K562 (cell line): ENCODE results near the gene NUDT22. TPM values are rescaled to one million over a fixed set of nuclear protein-coding genes. Genes with fewer than 3 reads are reported as not detected.

ENCODE experiments used
- ATAC-seq: fragments of 200-7000 bp; cut with Tn5 transposase; 3 replicates; pipeline ENCODE4 v1.9.1; 2020; ENCODE audit warnings: moderate library complexity
- BruUV-seq: library from RNA; stranded (reverse); fragments of 400-500 nt; replicated peaks from 2 replicates; lab custom pipeline; 2021; lab: Mats Ljungman, UMichigan
- CTCF ChIA-PET: fragments of 300-600 bp; formaldehyde crosslinking; extraction: SDS; loops from one replicate; lab custom pipeline; 2021; ENCODE audit warnings: low intra/inter-chr PET ratio; lab: Yijun Ruan, JAX
- POLR2A ChIA-PET: fragments of 300-600, 350-650 bp; sonication (Branson Sonifier 250); formaldehyde crosslinking; extraction: SDS; loops from one replicate; lab custom pipeline; 2021; ENCODE audit warnings: antibody characterized with exemption, inconsistent platforms; lab: Yijun Ruan, JAX
- DNase-seq, 4 experiments: peaks; one replicate each; pipeline versions ENCODE4 v3.0.0 to v3.0.0-alpha.2; 2011 to 2018; ENCODE audit warnings: low spot score in 3 of 4, mixed read lengths in 3 of 4; ENCODE audit errors: extremely low read depth in 1 of 4
- FAIRE-seq: peaks from 2 replicates; lab custom pipeline; 2011; peaks lifted over from hg19 to GRCh38; lab: Jason Lieb, UNC
- H2AFZ ChIP-seq: 2 replicates; pipeline ENCODE4 v1.6.0; 2011; ENCODE audit warnings: low read depth, low read length, control low read depth, inconsistent platforms
- H3K27ac ChIP-seq: fragments of 200-600 bp; 3 replicates; pipeline ENCODE4 v1.8.0; 2011; ENCODE audit warnings: low read depth, mild to moderate bottlenecking, control low read depth, inconsistent platforms, low read length, moderate library complexity, mixed read lengths; ENCODE audit errors: extremely low read depth
- H3K27me3 ChIP-seq, 2 experiments: fragments of 300-600 bp in 1 of 2; 2 replicates in 1 of 2; 3 replicates in 1 of 2; pipeline versions ENCODE4 v1.6.0 to v1.8.0; 2011; ENCODE audit warnings: inconsistent platforms in 2 of 2, low read length in 2 of 2, mild to moderate bottlenecking in 1 of 2, mixed read lengths in 1 of 2, moderate library complexity in 1 of 2; ENCODE audit not compliant: control insufficient read depth in 2 of 2, insufficient read depth in 2 of 2
- H3K36me3 ChIP-seq: fragments of 300-600 bp; 3 replicates; pipeline ENCODE4 v1.8.0; 2011; ENCODE audit warnings: mild to moderate bottlenecking, low read length, inconsistent platforms; ENCODE audit not compliant: control insufficient read depth, insufficient read depth
- H3K4me1 ChIP-seq, 2 experiments: fragments of 200-600 bp in 1 of 2; replicated peaks in 1 of 2; 2 replicates in 1 of 2; 3 replicates in 1 of 2; pipeline versions ENCODE4 v1.5.1 to v1.8.0; 2011; ENCODE audit warnings: inconsistent platforms in 2 of 2, low read length in 2 of 2, mild to moderate bottlenecking in 1 of 2, mixed read lengths in 1 of 2, moderate library complexity in 1 of 2; ENCODE audit not compliant: control insufficient read depth in 2 of 2, insufficient read depth in 2 of 2
- H3K4me2 ChIP-seq: 2 replicates; pipeline ENCODE4 v1.6.1; 2011; ENCODE audit warnings: low read length, control low read depth, inconsistent platforms, mixed read lengths; ENCODE audit not compliant: insufficient read depth
- H3K4me3 ChIP-seq: fragments of 200-600 bp; sonication (generic), shearing (Covaris generic); 2 replicates; pipeline ENCODE4 v1.5.1; 2016; ENCODE audit warnings: control low read depth, inconsistent platforms
- H3K79me2 ChIP-seq: fragments of 200-600 bp; 3 replicates; pipeline ENCODE4 v1.8.0; 2011; ENCODE audit warnings: low read length, inconsistent platforms; ENCODE audit not compliant: control insufficient read depth, insufficient read depth
- H3K9ac ChIP-seq, 2 experiments: 2 replicates each; pipeline versions ENCODE4 v1.6.0 to v1.6.1; 2011; ENCODE audit warnings: low read depth in 2 of 2, low read length in 2 of 2, control low read depth in 1 of 2, inconsistent platforms in 1 of 2, mild to moderate bottlenecking in 1 of 2, mixed read lengths in 1 of 2; ENCODE audit not compliant: insufficient read depth in 1 of 2
- H3K9me1 ChIP-seq: one replicate; pipeline ENCODE4 v1.6.0; 2011; ENCODE audit warnings: inconsistent platforms, mild to moderate bottlenecking, low read length, moderate library complexity; ENCODE audit not compliant: control insufficient read depth, insufficient read depth
- H3K9me3 ChIP-seq: replicated peaks from 2 replicates; pipeline ENCODE4 v1.5.1; 2011; ENCODE audit warnings: low read depth, low read length, inconsistent platforms; ENCODE audit not compliant: control insufficient read depth, insufficient read depth
- H4K20me1 ChIP-seq: replicated peaks from 2 replicates; pipeline ENCODE4 v1.6.1; 2011; ENCODE audit warnings: low read length, inconsistent platforms, mixed read lengths; ENCODE audit not compliant: control insufficient read depth, insufficient read depth
- BRD9 ChIP-seq: fragments of 450-650 bp; IDR thresholded peaks from 2 replicates; pipeline ENCODE4 v1.6.1; 2018; ENCODE audit warnings: low read depth; ENCODE audit not compliant: partially characterized antibody
- HDAC2 ChIP-seq: fragments of 450-650 bp; IDR thresholded peaks from 2 replicates; pipeline ENCODE4 v1.6.1; 2016; ENCODE audit warnings: mild to moderate bottlenecking
- KLF13 ChIP-seq: fragments of 450-650 bp; IDR thresholded peaks from 2 replicates; pipeline ENCODE4 v1.6.1; 2016; ENCODE audit warnings: missing genetic modification characterization, low read depth, mild to moderate bottlenecking, missing compliant biosample characterization, moderate library complexity, borderline replicate concordance
- MCM3 ChIP-seq: fragments of 450-650 bp; IDR thresholded peaks from 2 replicates; pipeline ENCODE4 v1.6.1; 2016
- RBM39 ChIP-seq: fragments of 200-400 bp; formaldehyde crosslinking; optimal IDR thresholded peaks from 2 replicates; pipeline ENCODE3; 2018; ENCODE audit warnings: low read depth, low read length
- RHOXF2B ChIP-seq: fragments of 250-450 bp; sonication (Bioruptor Pico); conservative IDR thresholded peaks from 2 replicates; pipeline ENCODE4 v1.5.1; 2021
- SIN3A ChIP-seq, 2 experiments: fragments of 150-350 bp in 1 of 2; IDR thresholded peaks; 2 replicates each; pipeline ENCODE4 v1.6.1; 2011 to 2016; ENCODE audit warnings: borderline replicate concordance in 2 of 2, low read depth in 2 of 2, low read length in 2 of 2, mild to moderate bottlenecking in 2 of 2, moderate library complexity in 2 of 2; ENCODE audit not compliant: control insufficient read depth in 1 of 2
- ZNF431 ChIP-seq: sonication (generic); formaldehyde crosslinking; IDR thresholded peaks from 2 replicates; pipeline ENCODE4 v1.8.0; 2022; ENCODE audit warnings: mild to moderate bottlenecking, missing genetic modification reagents
- whole genome bisulfite sequencing: fragments of 100-300 bp; shearing (Covaris generic); methylation state at CpG from one replicate; pipeline ENCODE4 v1.1.6; 2016; ENCODE audit warnings: low coverage, mixed read lengths; ENCODE audit not compliant: insufficient coverage; ENCODE audit errors: missing lambda C conversion rate; 5-methylcytosine and 5-hydroxymethylcytosine counted together
- in situ Hi-C: fragments of 300-500 bp; cut with MboI; formaldehyde crosslinking; loops from 4 replicates; pipeline ENCODE4 v1.15.0; 2018; ENCODE audit warnings: inconsistent platforms, mixed read lengths
- intact Hi-C: fragments of 100-400 bp; cut with micrococcal nuclease; formaldehyde crosslinking; loops from 2 replicates; pipeline ENCODE4 v1.14.2; 2022
- polyA plus RNA-seq, 8 experiments: library from polyadenylated mRNA; depleted of rRNA in 4 of 8; stranded (reverse) in 5 of 8; unstranded in 3 of 8; fragments of >200 nt; fragmentation: Nextera tagmentation in 2 of 8; fragmentation: Illumina TruSeq in 1 of 8; extraction: Ambion mirVana in 2 of 8; extraction: Trizol in 1 of 8; gene quantifications; 2 replicates each; pipeline versions ENCODE4 v1.2.1 to v1.2.3, GENCODE V29; 2011 to 2014; ENCODE audit warnings: inconsistent platforms in 1 of 8, missing spikeins in 1 of 8
- total RNA-seq, 7 experiments: library from RNA; depleted of rRNA in 6 of 7; stranded (reverse); fragments of >200 nt in 6 of 7; fragmentation: Illumina TruSeq in 2 of 7; extraction: Trizol in 2 of 7; gene quantifications; 2 replicates each; pipeline versions ENCODE4 v1.2.1 to v1.2.3, GENCODE V29; 2011 to 2021; ENCODE audit warnings: low replicate concordance in 1 of 7
- TF ChIP-seq, protein P1 (sequence below), 3 experiments: IDR thresholded peaks in 2 of 3; conservative IDR thresholded peaks in 1 of 3; 2 replicates each; pipeline ENCODE4 v1.5.1; 2011 to 2012; ENCODE audit warnings: low read length in 3 of 3, mild to moderate bottlenecking in 3 of 3, control low read depth in 2 of 3, improper control_type of control experiment in 1 of 3, inconsistent platforms in 1 of 3, low read depth in 1 of 3, mixed read lengths in 1 of 3, moderate library complexity in 1 of 3; ENCODE audit not compliant: insufficient read depth in 2 of 3
- TF ChIP-seq, protein P2 (sequence below): fragments of 250-450 bp; sonication (Bioruptor Pico); IDR thresholded peaks from 2 replicates; pipeline ENCODE4 v1.5.0; 2021; ENCODE audit warnings: mild to moderate bottlenecking, moderate library complexity

The NUDT22 gene
- total and polyA plus RNA-seq, 9 of the 15 experiments (the other 6 are each of a cell fraction or from before 2014, with no cell fraction given): 6.3 to 92.6 (median 37.4) TPM

DNA sequence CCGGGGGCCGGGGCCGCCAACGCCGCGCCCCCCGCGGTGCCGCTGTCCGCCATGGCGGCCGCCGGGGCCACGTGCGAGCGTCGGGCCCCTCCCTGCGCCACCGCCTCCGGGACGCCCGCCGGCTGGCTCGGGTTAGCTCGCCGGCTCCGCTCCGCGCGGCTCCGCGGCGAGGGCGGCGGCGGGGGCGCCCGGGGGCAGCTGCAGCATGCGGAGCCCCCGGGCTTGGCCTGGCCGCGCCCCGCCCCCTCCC, 20.5 kb downstream of the NUDT22 start (continued):
- TF ChIP-seq SIN3A (IDR thresholded peaks at IDR 0.05; ENCODE audit: borderline replicate concordance in 2 of 2, control insufficient read depth in 1 of 2, low read depth in 2 of 2, low read length in 2 of 2): peak in 1 of 2 experiments; percentile 37; a peak in 1 of 4 replicates

DNA sequence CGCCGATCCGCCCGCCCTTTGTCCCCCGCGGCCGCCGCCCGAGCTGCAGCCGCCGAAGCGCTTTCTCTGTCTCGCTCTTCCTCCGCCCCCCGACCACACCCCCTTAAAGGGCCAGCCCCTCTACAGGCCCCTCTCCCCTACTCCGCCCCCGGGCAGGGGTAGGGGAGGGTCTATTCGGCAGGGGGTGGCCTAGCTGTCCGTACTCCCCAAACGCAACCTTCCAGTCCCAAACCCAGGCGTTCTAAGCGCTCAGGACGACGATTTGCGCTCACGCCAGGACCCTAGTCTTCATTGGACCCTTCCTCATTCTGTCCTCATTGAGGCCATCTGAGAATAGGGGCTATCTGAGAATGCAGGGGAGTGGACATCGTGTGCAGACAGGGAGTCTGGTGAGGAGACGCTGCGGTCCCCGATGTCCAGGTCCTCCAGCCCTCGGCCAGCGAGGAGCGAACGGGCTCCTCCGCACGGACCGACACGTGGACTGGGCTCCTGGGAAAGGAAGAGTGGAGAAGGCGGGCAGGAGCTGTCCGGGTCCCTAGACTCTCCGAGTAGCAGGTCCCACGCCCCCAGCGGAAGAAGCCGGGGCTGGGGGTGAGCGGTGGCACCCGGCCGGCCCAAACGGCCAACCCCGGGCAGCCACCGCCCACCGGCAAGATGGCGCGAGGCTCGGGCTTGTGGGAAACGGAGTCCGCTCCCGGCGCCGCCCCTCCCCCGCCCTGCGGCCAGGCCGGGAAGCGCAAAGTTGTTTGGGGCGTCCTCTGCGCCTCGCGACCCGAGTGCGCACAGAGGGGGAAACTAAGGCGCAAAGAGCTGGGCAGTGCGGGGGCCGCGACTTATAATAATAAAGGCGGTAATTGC, 21.0 kb downstream of the NUDT22 start, which contains the start of gene PPP1R14B:
Gene PPP1R14B (minus strand): TSS at position 73 of the 858 bp plus-strand sequence. CDS start 270 bp downstream, outside the sequence.
- peak within 1 kb of the TSS; percentile 98 for H3K4me3 ChIP-seq
- ATAC-seq: peak; percentile 78
- H3K27me3 ChIP-seq: no peaks in the 10 kb centered on the region
- peak within 1 kb of the TSS; percentile 95 to 98 for H3K9ac ChIP-seq
- 0 out of 2 replicates have a peak, but pooled peaks cover 2% of the 10 kb centered on the region for H4K20me1 ChIP-seq
- peaks cover 37% of the 10 kb centered on the region for H3K36me3 ChIP-seq
- peak; percentile 61 for FAIRE-seq
- WGBS: 1% methylated on average over 62 of the region's 74 CpGs
- peak within 1 kb of the TSS; percentile 98 for H3K27ac ChIP-seq
- H3K9me3 ChIP-seq: no peaks in the 10 kb centered on the region
- POLR2A ChIA-PET: interaction anchor here (0.6 to 7.8 kb wide), 13 partner anchors 9 to 61 kb away, joined by 3 to 58 read pairs (median 4); partner anchors contain the start of genes FERMT3 and STIP1
- DNase-seq: peak; percentile 72 to 93 (median 84)
- peaks cover 42 to 92% of the 10 kb centered on the region in 2 experiments for H3K4me1 ChIP-seq
- intact Hi-C loops: loop anchor here (2.0 to 10.0 kb wide), 3 partner anchors 22 to 58 kb away; partner anchors contain the start of genes CATSPERZ, ESRRA and FERMT3
- CTCF ChIA-PET: no interaction called here
- in situ Hi-C loops: no loop called here
- H2AFZ ChIP-seq: peak within 1 kb of the TSS; percentile 71
- peak within 1 kb of the TSS; percentile 99 for H3K4me2 ChIP-seq
- BruUV-seq: no TSS peak
- H3K9me1 ChIP-seq: no peaks in the 10 kb centered on the region
- peaks cover 50% of the 10 kb centered on the region for H3K79me2 ChIP-seq
- TF ChIP-seq MCM3: no peak
- 0 out of 2 replicates have a peak, but pooled peaks have one; percentile 15 for TF ChIP-seq ZNF431 (CRISPR knock-in tag)
- TF ChIP-seq, protein P1, sequence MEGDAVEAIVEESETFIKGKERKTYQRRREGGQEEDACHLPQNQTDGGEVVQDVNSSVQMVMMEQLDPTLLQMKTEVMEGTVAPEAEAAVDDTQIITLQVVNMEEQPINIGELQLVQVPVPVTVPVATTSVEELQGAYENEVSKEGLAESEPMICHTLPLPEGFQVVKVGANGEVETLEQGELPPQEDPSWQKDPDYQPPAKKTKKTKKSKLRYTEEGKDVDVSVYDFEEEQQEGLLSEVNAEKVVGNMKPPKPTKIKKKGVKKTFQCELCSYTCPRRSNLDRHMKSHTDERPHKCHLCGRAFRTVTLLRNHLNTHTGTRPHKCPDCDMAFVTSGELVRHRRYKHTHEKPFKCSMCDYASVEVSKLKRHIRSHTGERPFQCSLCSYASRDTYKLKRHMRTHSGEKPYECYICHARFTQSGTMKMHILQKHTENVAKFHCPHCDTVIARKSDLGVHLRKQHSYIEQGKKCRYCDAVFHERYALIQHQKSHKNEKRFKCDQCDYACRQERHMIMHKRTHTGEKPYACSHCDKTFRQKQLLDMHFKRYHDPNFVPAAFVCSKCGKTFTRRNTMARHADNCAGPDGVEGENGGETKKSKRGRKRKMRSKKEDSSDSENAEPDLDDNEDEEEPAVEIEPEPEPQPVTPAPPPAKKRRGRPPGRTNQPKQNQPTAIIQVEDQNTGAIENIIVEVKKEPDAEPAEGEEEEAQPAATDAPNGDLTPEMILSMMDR (IDR thresholded peaks at IDR 0.05 in 2 of 3, conservative IDR thresholded peaks at IDR 0.05 in 1 of 3; ENCODE audit: insufficient read depth in 2 of 3, low read depth in 1 of 3, low read length in 3 of 3): peak; percentile 15 to 29 (median 26); a peak in 3 of 6 replicates
- TF ChIP-seq, protein P2, sequence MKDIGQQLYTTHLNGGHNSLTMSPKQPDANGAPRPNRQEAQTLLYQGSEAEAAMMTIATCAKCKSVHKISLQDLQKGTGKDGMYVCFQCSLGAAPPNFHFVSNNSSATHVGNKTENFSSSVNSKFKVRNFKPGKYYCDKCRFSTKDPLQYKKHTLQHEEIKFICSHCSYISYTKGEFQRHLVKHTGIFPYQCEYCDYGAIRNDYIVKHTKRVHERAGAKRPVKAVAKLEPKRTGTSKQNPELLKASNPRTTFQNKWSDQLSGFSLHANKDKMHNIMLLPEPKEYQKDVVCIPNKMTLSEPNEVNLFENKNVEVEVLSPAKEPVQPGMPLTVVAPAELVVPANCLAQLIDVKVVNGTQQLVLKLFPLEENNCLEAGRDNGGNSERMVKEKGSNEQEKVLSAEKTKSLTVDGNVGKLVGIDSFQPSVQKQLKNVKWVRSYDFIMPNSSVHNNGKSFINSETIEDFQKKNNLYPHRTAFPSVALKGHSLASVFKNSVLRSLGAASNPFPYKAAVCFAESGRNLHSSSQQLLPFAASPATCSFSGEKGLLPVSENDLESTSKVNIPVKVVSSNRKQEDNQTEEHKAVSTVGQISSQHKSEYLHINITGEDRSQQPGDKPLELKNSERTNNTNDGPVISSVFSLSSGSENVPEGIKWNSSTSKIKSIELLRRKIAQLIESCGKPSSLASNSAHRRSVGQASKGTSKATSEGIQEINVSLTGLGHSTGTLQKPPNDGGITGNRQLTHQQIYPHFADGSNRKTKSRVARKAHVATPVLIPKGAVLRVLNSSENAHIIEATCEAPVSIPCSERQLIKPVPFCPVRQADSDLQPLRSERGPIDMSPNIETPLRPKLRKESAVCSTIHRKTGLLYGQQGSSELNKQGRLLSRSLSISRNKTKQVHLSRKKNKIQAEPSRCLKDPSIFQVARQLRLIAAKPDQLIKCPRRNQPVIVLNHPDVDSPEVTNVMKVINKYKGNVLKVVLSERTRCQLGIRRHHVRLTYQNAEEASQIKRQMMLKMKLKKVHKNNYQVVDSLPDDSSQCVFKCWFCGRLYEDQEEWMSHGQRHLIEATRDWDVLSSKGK: no peak
- peak; percentile 25 for TF ChIP-seq BRD9
- TF ChIP-seq RBM39: peak; percentile 62
- peak; percentile 67; the same call in 1 of the 2 replicates for TF ChIP-seq HDAC2
- TF ChIP-seq KLF13 (tag): peak; percentile 82; the same call in 1 of the 2 replicates
- TF ChIP-seq RHOXF2B (CRISPR knock-in tag): no peak
